ENCODE results near the gene DGKB. TPM values are rescaled to one million over a fixed set of nuclear protein-coding genes. Genes with fewer than 3 reads are reported as not detected.

Gene DGKB
- total and polyA plus RNA-seq, 2 donors from 2014 or later: 0.26 to 1.5 TPM

DNA sequence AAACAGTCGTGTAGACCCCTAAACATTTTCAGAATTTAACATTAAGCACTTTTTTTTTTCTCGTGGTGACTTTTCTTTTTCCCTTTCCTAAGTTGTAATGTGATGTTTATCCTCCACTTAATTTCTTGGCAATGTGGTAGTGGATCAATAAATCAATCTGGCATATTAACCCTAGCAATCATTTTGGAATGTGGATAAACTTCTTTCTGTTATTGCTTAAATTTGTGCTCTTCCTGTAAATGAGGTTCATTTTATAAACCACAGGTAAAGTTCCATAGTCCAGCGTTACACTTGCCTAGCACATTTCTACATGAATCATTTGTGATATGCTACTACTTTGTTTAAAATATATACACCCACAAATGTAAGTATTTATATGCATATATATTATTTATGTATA, 665.7 kb downstream of the DGKB start:
- no peaks in the 10 kb centered on the region for H3K4me1 ChIP-seq (ENCODE audit: control insufficient read depth in 2 of 3, insufficient read depth in 2 of 3, low read depth in 1 of 3, low read length in 3 of 3)

DNA sequence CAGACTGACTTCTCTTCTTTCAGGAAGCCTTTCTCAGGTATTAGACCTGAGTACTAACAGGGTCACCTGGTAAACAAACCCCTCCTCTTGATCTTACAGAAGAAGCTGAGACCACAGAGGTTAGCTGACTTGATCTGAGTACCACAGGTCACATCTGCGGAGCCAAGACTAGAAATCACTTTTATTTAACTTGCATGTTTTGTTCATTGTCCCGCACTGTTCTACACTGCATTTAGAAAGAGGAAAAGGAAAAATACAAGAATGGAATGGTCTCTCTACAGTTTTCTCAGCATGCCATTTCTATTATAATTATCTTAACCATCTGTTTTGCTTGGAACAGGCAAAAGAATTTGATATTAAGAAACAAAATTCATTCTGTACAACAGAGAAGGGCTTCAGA, 667.5 kb downstream of the DGKB start:
- no peaks in the 10 kb centered on the region for H3K27me3 ChIP-seq (ENCODE audit: control insufficient read depth, insufficient read depth, low read length)
- no peak overlapping the region for H3K9ac ChIP-seq (ENCODE audit: low read length in 3 of 3)
- no peak for FAIRE-seq
- no peak overlapping the region for H3K4me3 ChIP-seq (ENCODE audit: low read length in 3 of 3)
- intact Hi-C loops (cut with DNase I): no loop called here
- no peaks in the 10 kb centered on the region for H3K36me3 ChIP-seq (ENCODE audit: control insufficient read depth in 2 of 3, insufficient read depth in 3 of 3, low read length in 3 of 3)
- TF ChIP-seq, protein P1, sequence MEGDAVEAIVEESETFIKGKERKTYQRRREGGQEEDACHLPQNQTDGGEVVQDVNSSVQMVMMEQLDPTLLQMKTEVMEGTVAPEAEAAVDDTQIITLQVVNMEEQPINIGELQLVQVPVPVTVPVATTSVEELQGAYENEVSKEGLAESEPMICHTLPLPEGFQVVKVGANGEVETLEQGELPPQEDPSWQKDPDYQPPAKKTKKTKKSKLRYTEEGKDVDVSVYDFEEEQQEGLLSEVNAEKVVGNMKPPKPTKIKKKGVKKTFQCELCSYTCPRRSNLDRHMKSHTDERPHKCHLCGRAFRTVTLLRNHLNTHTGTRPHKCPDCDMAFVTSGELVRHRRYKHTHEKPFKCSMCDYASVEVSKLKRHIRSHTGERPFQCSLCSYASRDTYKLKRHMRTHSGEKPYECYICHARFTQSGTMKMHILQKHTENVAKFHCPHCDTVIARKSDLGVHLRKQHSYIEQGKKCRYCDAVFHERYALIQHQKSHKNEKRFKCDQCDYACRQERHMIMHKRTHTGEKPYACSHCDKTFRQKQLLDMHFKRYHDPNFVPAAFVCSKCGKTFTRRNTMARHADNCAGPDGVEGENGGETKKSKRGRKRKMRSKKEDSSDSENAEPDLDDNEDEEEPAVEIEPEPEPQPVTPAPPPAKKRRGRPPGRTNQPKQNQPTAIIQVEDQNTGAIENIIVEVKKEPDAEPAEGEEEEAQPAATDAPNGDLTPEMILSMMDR (IDR thresholded peaks at IDR 0.05; ENCODE audit: borderline replicate concordance, extremely low read depth, insufficient read depth): no peak
- H3K4me1 ChIP-seq (ENCODE audit: control insufficient read depth in 2 of 3, insufficient read depth in 2 of 3, low read depth in 1 of 3, low read length in 3 of 3): no peaks in the 10 kb centered on the region
- no peak overlapping the region for H3K27ac ChIP-seq (ENCODE audit: low read depth in 2 of 2, low read length in 2 of 2)
- DNase-seq: peak in 1 of 5 donors; percentile 8
- no peaks in the 10 kb centered on the region for H3K9me3 ChIP-seq (ENCODE audit: control insufficient read depth in 2 of 3, insufficient read depth in 1 of 3, low read length in 3 of 3)

More for the DNA sequence above, 665.7 kb downstream of the DGKB start:
- intact Hi-C loops (cut with DNase I): no loop called here
- Histone ChIP-seq H3K27ac (ENCODE audit: low read depth in 2 of 2, low read length in 2 of 2) (no peak overlapping the region), H3K27me3 (ENCODE audit: control insufficient read depth, insufficient read depth, low read length) (no peaks in the 10 kb centered on the region), H3K9me3 (ENCODE audit: control insufficient read depth in 2 of 3, insufficient read depth in 1 of 3, low read length in 3 of 3) (no peaks in the 10 kb centered on the region), H3K9ac (ENCODE audit: low read length in 3 of 3) (no peak overlapping the region), H3K36me3 (ENCODE audit: control insufficient read depth in 2 of 3, insufficient read depth in 3 of 3, low read length in 3 of 3) (no peaks in the 10 kb centered on the region), H3K4me3 (ENCODE audit: low read length in 3 of 3) (no peak overlapping the region)
- DNase-seq (peak in 1 of 5 donors; percentile 25), FAIRE-seq (no peak)
- TF ChIP-seq, protein P1 (IDR thresholded peaks at IDR 0.05; ENCODE audit: borderline replicate concordance, extremely low read depth, insufficient read depth): no peak

DNA sequence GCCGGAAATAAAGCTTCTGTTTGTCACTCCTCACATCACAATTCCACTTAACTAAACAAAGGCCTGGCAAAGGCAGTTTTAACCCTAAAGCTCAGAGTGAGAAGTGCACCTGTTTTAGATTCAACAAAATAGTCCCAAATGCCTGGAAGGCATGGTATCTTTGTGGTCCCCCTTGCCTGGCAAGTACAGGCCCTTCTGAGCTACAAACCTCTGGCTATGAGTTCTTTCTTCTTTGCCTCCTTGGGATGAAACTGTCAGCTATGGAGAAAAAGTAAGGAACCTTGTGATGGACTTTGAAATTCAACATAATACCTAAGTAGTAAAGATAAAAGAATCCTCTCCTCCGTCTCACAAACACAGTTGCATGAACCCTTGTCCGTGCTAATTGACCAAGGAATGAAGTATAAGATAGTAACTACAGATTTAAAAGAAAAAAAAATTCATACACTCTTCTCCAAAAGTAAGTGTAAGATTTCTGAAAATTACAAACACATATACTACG, 668.6 kb downstream of the DGKB start:
- Histone ChIP-seq H3K9me3 (ENCODE audit: control insufficient read depth in 2 of 3, insufficient read depth in 1 of 3, low read length in 3 of 3) (no peaks in the 10 kb centered on the region), H3K9ac (ENCODE audit: low read length in 3 of 3) (no peak overlapping the region), H3K4me3 (ENCODE audit: low read length in 3 of 3) (no peak overlapping the region), H3K27me3 (ENCODE audit: control insufficient read depth, insufficient read depth, low read length) (no peaks in the 10 kb centered on the region), H3K27ac (ENCODE audit: low read depth in 2 of 2, low read length in 2 of 2) (no peak overlapping the region), H3K36me3 (ENCODE audit: control insufficient read depth in 2 of 3, insufficient read depth in 3 of 3, low read length in 3 of 3) (no peaks in the 10 kb centered on the region), H3K4me1 (ENCODE audit: control insufficient read depth in 2 of 3, insufficient read depth in 2 of 3, low read depth in 1 of 3, low read length in 3 of 3) (no peaks in the 10 kb centered on the region)
- FAIRE-seq (no peak), DNase-seq (no peak)
- TF ChIP-seq, protein P1 (IDR thresholded peaks at IDR 0.05; ENCODE audit: borderline replicate concordance, extremely low read depth, insufficient read depth): no peak
- intact Hi-C loops (cut with DNase I): no loop called here

All from kidney (tissue), 14 donors.